GM19240 (cell line): Measurements from ENCODE around the gene HIP1.
"Not testable (repeated sequence)": the region's sequence is repeated elsewhere in the genome, so short reads cannot be mapped to it uniquely, and the experiment has no call there.

Experiments
- DNase-seq: peaks from one replicate; pipeline ENCODE4 v3.0.0; 2011; ENCODE audit warnings: low spot score; ENCODE audit not compliant: insufficient read length

The HIP1 gene

DNA sequence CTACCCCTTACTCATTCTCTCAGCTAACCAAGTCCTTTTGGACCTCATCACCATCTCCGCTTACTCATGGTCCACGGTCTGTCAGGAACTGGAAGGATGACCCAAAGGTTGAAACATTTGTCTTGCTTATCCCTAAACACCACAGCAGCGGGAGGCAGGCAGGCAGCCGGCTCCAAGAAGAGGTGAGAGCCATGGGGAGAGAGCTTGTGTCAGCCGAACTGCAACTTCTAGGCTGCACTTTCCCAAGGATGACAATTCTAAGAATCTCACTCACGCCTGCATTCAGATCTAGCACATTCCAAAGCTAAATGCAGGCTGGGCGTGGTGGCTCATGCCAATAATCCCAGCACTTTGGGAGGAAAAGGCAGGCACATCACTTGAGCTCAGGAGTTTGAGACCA is 160.7 kb downstream of the HIP1 start:
- no peak for DNase-seq

DNA sequence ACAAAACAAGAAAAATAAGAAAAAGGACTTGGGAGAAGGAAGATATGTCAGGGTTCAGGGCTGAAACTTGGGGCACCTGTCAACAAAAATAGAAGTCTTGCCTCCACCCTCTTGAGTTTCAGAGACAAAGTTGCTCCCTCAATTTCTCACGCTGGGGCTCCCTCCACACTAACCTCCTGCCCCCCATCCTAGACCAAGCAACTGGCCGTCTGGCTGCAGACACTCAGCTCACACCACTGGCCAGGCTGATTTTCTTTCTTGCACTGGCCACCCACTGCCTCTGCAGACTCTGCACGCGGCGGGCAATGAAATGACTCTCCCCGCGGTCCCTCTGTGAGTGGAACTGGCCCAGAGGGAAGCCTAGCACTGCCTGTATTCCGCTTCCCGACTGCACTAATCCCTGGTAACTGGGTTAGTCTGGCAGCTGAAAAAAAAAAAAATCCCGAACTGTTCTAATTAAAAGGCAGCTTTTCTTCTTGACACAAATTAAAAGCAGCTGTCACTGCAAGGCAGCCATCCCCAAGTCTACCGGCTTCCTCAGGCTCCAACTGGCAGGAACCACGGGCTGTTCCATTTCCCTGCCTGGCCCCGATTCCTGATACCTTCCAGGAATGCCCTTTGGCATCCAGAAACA is 163.1 kb downstream of the HIP1 start:
- no peak for DNase-seq

DNA sequence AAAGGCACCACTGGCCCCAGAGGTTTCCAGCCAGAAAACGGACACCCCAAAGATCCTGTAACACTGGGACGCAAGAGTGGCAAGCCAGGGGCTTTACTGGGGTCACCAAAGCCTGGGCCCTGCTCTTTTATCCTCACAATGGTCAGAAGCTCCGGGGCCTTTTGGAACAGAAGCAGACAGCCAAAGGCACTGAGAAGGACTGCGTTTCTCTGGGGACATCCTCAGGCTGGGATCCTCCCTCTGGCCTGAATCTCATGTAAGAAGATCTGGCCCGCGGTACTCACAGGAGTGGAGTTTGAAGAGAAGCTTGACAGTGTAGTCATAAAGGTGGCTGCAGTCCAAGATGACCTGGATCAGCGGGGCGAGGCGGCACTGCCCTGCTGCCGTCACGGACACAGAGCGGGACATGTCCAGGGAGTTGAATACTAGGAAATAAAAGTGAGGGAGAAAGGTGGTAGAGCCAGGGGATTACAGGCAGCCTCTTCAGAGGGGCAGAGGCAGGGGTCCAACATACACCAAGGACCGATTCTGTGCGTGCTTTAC is 165.2 kb downstream of the HIP1 start:
- no peak for DNase-seq

DNA sequence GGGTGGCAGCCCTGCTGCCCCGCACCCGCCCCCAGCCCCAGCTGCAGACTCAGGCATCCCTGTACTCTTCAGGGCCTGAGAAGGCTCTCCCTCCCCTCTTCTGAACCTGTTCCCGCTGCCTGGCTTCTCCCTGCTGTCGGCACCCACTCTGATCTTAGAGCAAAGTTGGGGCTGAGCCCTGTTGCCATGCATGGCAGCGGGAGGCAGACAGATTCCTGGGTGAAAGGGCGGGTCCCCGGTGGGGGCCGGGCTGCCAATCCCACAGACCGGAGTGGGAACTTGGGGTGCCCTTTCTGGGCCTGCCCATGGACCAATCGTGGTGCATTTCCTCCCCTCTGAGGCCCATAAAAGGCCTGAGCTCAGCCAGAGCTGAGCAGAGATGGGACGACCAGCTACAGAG is 165.9 kb downstream of the HIP1 start:
- DNase-seq = no peak

DNA sequence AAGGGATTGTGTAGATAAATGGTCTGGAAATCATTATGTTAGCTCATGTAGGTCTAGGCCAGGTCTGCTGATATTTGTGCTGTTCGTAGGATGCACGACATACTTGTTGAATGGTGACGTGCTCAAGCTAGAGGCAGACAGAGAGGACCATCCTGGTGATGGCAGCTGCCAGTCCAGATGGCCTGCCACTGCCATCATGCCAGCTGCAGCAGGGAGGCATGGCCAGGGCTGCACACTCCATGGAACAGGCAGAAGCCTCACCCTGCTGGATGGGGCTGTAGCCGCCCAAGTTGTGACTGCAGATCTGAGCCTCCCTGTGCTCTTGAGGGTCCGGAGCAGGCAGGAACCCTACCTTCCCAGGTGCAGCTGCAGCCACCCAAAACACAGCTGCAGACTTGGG is 166.3 kb downstream of the HIP1 start:
- no peak for DNase-seq

DNA sequence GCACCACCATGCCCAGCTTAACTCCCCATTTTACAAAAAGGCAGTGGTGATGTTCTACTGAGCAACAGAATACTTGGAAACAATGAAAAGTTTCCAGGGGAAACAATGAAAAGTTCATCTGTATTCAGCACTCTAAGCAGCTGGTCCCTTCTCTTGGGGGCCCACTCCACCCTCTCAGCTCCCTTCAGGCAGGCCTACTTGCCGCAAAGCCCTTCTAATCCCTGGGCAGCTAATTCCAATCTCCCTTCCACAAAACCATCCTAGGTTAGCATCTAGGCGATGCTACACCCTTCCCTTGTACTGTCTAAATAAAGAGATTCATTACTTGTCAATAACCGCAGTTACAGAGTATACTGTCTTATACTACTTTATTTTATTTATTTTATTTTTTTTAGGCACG is 167.5 kb downstream of the HIP1 start:
- no peak for DNase-seq

DNA sequence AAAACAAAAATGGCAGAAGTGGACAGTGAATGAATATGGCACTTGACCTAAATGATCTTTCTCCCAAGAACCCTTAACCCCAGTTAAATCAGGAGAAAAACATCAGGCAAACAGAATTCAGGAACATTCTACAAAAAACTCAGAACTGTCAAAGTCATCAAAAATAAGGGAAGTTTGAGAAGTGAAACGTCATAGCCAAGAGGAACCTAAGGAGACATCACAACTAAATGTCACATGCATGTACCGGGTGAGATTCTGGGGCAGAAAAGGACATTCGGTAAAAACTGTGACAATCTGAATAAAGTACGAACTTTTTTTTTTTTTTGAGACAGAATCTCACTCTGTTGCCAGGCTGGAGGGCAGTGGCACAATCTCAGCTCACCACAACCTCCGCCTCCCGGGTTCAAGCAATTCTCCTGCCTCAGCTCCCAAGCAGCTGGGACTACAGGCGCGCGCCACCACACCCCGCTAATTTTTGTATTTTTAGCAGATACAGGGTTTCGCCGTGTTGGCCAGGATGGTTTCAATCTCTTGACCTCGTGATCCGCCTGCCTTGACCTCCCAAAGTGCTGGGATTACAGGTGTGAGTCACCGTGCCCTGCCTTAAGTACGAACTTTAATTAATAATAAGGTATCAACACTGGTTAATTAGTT is 169.0 kb downstream of the HIP1 start:
- not testable (repeated sequence) for DNase-seq

DNA sequence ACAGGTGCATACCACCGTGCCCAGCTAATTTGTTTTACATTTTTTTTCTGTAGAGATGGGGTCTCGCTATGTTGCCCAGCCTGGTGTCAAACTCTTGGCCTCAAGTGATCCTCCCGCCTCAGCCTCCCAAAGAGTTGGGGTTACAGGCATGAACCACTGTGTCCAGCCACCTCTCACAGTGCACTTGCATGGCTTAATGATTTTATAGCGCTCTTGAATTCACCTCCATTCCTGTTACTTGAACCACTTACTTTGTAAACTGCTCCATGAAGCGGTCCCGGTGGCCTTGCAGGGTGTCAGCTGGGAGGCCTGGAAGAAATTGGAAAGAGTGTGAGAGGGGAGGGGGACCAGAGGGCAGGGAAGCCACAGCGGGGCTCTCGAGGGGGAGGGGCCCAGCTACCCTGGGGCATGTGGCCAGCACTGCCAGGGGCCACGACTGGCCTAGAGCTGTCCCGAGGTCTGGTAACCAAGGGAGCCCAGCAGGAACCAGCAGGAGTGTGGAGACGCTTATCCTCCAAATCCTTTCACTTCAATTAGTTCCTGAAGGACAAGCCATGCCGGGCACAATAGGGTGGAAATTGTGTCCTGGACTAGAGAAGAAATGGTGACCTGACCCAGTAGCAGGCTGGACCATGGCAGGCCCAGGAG is 170.7 kb downstream of the HIP1 start:
- no peak for DNase-seq

DNA sequence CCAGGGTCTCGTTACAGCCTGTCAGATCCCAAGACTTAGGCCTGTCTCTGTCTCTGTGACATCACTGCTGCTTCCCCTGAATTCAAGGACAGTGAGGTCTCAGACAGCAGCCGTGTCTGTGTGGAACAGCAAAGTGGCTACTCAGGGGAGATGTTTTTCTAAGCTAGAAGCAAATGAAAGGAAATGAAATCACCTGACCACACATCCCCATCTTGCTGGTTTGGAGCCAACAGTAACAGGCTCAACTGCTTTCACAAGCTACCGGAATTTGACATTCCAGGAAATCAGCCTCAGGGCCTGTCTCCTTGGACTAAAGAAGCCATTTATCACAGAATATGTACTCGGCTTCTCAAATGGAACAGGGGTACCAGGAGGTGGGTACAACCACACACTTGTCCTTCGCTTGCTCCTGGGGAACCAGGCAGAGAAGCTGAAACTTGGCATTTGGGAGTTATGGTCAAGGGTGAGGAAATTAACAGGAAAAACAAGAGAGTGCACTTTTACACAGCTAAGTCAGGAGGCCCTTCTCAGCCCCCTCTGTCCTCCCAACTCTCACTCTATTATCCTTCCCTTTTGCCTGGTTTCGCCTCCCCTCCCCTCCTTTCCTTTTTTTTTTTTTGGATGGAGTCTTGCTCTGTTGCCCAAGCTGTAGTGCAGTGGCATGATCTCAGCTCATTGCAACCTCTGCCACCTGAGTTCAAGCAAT is 173.5 kb downstream of the HIP1 start:
- no peak for DNase-seq

DNA sequence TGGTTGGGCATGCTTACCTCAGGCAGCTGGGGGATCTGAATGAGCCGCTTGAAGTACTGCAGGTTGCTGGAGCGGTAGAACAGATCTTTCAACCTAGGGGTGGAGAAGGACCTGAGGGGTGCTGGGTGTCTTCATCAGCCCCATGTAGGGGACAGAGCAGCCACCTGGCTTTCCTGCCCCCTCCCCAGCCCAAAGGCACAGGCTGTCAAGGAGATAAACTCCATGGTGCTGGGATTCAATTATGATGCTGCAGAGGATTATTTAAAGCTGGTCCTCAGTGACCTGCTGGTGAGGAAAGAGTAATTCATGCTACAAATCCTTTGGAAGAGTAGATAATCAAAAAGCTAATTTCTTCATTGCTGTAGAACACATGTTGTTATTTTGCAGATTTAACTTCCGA is 175.6 kb downstream of the HIP1 start:
- DNase-seq = no peak

DNA sequence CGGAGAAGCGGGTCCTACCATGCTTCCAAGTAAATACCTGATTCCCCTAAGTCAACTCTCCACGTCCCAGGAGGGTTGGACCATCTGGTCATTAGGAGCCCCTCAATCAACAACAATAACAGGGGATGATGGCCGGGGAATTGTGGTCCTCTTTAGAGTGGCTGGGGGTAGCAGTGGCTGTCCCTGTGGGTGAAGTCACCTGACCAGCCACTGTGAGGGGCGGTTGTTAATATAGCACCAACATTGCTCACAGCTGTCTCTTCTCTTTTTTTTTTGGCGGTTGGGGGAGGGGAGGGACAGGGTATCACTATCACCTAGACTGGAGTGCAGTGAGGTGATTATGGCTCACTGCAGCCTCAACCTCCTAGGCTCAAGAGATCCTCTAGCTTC is 178.8 kb downstream of the HIP1 start:
- DNase-seq = no peak

DNA sequence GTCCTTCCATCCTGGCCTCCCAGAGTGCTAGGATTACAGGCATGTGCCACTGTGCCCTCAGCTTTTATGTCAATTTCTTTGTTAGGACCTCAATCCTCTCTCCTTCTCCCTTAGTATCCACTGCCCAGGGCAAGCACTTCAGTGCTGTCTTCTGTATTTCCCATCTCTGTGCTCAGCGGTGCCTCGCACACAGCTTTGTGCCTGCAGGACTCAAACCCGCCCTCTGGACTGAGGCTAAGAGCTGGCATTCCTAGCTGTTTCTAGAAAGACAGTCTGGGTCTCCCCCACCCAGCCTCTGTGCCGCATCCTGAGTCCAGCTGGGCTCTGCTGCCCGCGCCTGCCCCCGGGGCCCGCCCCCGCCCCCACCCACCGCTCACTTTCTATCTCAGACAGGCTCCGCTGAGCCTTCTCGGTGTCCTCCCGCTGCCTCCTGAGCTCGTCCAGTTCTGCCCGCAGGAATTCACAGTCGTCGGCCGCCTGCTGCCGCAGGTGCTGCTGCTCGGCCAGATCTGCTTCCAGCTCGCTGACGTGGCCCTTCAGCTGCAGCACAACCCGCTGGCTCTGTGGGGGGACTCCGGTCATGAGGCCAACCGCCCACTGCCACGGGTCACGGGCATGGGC is 179.3 kb downstream of the HIP1 start:
- no peak for DNase-seq

DNA sequence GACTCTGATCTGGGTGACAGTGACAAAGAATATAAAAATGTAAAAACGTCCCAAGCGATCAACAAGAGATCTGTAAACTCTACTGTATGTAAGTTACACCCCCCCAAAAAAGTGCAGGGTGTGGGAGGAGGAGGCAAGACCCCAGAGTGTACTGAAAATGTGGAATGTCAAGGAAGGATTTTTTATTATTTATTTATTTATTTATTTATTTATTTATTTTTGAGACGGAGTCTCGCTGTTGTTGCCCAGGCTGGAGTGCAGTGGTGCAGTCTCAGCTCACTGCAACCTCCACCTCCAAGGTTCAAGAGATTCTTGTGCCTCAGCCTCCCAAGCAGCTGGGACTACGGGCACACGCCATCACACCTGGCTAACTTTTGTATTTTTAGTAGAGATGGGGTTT is 181.9 kb downstream of the HIP1 start:
- not testable (repeated sequence) for DNase-seq

DNA sequence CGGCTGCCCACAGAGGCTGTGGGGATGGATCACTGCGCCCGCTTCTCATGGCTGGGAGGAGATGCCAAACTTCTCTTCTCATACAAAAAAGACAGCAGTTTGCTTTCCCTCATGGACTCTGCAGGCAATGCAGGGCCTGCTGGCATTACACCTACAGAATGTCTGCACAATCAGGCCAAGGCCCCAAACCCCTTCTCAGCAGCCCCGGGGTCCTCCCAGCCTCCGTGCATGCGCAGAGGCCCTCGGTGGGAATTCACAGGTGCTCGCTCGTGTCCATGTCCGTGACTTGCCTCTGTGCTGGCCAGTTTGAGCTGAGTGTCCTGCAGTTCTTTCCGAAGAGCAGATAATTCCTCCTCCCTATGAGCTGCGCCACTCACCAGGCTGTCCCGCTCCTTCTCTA is 183.0 kb downstream of the HIP1 start:
- no peak for DNase-seq

DNA sequence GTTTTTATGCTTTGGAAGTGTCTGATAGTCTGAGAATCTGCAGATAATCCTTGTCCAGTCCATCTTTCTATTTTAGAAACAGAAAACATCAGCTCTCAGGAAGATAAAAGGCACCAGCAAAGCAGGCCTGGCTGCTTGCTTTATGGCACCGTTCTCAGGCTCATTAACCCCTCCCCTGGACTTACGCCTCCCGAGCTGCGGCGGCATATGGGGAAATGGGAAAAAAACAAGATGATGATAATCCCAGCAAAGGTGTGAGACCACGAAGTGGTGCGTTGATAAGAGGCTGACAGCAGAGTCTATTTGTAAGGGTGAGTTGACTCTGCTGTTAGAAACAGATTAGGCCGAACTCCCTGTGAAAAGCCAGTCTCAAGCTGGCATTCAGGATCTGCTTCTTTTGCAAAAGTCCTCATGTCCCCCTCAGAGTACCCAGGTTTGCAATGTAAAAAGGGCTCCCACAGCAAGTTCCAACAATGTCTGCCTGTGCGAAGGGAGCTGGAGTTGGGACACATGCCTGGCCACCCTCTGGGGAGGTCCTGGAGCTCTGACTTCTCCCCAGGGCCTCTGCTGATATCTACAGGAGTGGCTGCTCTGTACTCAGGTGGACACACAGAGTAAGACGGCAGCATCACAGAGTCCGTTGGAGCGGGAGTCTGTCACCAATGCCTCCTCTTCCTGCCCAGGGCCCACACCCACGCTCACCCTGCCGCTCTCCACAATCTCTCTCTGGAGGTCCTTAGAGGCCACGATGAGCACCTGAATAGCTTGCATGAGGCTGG is 192.3 kb downstream of the HIP1 start:
- no peak for DNase-seq

DNA sequence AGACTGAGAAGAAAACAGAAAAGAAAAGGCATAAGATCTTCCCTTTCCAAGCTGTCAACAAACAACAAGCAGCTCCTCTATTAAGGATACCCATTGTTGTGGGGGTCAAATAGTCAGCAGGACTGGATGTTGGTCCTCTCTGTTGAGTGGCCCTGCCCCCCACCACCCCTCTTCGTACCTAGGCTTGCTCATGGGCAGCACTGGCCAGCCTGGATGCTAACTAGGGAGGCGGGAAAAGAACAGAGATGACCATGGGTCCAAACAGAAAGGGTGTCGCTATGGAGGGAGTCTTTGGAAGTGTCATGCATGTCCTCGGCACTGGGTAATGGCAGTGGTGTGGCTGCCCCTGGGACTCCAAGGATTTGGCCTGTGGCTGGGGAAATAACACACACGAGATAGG is 201.0 kb downstream of the HIP1 start:
- DNase-seq = no peak

DNA sequence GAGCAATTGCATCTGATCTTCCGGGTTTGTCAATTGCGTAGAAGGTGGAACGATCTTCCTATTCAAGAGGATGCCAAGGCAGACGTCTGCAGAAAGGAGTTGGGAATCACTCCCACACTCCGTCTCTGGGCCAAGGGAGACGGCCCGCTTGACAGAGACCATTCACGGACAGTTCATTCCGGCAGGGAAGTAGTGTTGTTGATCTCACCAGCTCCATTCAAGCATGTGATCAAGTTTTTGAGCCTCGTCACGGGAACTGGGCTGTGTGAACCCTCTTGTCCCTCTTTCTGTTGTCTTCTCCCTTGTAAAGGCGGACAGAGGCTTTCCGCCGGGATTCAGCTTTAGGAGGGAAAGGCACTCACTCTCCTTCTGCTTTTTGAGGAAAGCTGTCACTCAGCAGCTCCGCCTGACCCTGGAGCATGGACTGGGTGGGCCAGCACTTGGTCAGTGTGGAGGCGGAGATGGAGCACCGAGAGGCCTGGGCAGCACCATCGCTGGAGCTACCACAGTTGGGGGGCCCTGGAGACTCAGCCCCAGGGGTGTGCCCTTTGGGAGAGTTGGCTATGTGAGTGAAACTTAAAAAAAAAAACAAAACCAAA is 201.7 kb downstream of the HIP1 start:
- no peak for DNase-seq

DNA sequence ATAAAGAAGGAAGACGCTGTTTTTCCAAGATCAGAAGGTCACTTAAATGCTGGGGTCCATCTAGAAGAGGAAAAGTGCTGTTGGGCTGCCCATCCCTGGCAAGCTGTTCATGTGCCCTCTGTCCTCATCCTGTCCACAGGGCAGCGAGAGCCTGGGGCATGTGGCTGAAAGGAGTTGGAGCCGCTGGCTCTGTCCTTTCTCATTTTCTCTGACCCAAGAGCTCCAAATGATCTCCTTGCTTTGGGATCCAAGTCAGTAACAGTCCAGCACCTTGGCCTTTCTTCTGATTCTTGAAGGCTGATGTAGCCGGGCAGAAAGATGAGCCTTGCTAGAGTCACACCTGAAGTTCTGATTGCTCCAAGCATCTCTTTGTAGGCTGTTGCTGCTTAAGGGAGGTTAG is 202.2 kb downstream of the HIP1 start:
- no peak for DNase-seq

DNA sequence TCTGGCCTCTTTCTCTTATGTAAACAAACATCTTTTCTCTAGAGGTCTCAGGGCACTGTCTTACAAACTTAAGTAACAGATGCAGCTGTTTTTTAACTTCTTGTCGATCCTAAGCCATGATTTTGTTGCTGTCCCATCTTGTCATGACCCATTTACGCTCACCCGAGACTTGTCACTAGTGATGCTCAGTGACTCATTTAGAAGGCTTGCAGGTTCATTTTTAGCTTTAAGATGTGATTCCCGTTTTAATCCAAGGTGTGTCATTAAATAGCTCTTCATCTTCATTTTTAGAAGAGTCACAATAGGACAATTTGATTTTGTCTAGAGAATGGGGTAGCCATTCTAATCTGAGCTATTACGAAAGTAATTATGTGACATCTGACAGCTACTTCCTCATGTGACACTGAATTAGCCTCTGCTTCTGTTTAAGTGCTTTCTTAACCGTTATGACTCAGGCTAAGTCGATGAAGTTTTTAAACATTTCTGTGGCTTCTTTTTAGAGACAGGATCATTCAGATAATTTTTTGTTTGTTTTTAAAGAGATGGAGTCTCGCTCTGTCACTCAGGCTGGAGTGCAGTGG is 203.9 kb downstream of the HIP1 start:
- peak; percentile 51 for DNase-seq

DNA sequence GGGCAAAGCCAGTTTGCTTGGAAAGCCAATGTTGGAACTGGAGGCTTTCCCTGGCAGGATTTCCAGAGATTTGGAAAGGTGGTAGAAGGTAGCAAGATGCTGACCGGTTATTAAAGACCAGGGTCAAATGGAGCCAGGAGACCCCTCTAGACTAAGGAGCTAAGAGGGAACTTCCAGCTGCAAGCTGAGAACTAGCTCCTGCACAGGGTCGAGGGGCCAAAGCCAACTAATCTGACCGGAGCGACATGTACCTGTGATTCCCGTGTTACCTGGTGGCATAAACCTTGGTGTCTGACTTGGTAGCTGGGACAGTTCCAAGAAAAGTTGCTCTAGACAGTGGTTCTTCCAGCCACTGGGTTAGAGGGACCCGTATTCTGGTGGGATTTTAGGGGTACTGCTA is 204.8 kb downstream of the HIP1 start:
- DNase-seq = no peak
